GM12878 (cell line): Measurements from ENCODE around the gene FHOD3. TPM values are rescaled to one million over a fixed set of nuclear protein-coding genes. Genes with fewer than 3 reads are reported as not detected.

ENCODE experiments used
- ATAC-seq: fragments of 200-7000 bp; cut with Tn5 transposase; 3 replicates; pipeline ENCODE4 v1.9.1; 2020; ENCODE audit warnings: mild to moderate bottlenecking, moderate library complexity
- BruUV-seq: library from RNA; stranded (reverse); fragments of 400-500 nt; replicated peaks from 2 replicates; lab custom pipeline; 2021; lab: Mats Ljungman, UMichigan
- CTCF ChIA-PET: fragments of 300-600 bp; sonication (Branson Sonifier 250); formaldehyde crosslinking; extraction: SDS; loops from one replicate; lab custom pipeline; 2021; ENCODE audit warnings: inconsistent platforms; lab: Yijun Ruan, JAX
- POLR2A ChIA-PET: fragments of 350-600 bp; formaldehyde crosslinking; extraction: SDS; loops from one replicate; lab custom pipeline; 2021; ENCODE audit warnings: inconsistent platforms; lab: Charles Lee
- RAD21 ChIA-PET: fragments of 300-600 bp; sonication (Branson Sonifier 250); formaldehyde crosslinking; loops from one replicate; lab custom pipeline; 2023; ENCODE audit warnings: antibody characterized with exemption; ENCODE audit not compliant: unreplicated experiment; lab: Charles Lee
- SMC1A ChIA-PET: fragments of 300-600 bp; sonication (Branson Sonifier 250); formaldehyde crosslinking; loops from one replicate; lab custom pipeline; 2023; ENCODE audit not compliant: unreplicated experiment, uncharacterized antibody; lab: Charles Lee
- DNase-seq: peaks from one replicate; pipeline ENCODE4 v3.0.0-alpha.2; 2011; ENCODE audit warnings: low read depth, low spot score
- FAIRE-seq: peaks from 3 replicates; lab custom pipeline; 2011; peaks lifted over from hg19 to GRCh38; lab: Jason Lieb, UNC
- H2AFZ ChIP-seq: 2 replicates; pipeline ENCODE4 v1.6.0; 2011; ENCODE audit warnings: low read depth, low read length, control low read depth; ENCODE audit not compliant: control insufficient read depth
- H3K27ac ChIP-seq: 2 replicates; pipeline ENCODE4 v1.5.1; 2011; ENCODE audit warnings: control low read depth; ENCODE audit not compliant: control insufficient read depth, insufficient read depth
- H3K27me3 ChIP-seq, 2 experiments: replicated peaks in 1 of 2; 2 replicates each; pipeline versions ENCODE4 v1.6.0 to v1.6.1; 2011; ENCODE audit warnings: low read length in 1 of 2; ENCODE audit not compliant: control insufficient read depth in 2 of 2, insufficient read depth in 2 of 2
- H3K36me3 ChIP-seq, 2 experiments: 2 replicates each; pipeline ENCODE4 v1.5.1; 2011; ENCODE audit warnings: low read length in 1 of 2; ENCODE audit not compliant: control insufficient read depth in 2 of 2, insufficient read depth in 2 of 2
- H3K4me1 ChIP-seq: 2 replicates; pipeline ENCODE4 v1.6.1; 2011; ENCODE audit warnings: mild to moderate bottlenecking, low read length, moderate library complexity, mixed read lengths; ENCODE audit not compliant: control insufficient read depth, insufficient read depth
- H3K4me2 ChIP-seq: 2 replicates; pipeline ENCODE4 v1.6.0; 2011; ENCODE audit warnings: control low read depth; ENCODE audit not compliant: control insufficient read depth, insufficient read depth
- H3K4me3 ChIP-seq: fragments of 200-600 bp; sonication (generic); 2 replicates; pipeline ENCODE4 v1.5.1; 2016
- H3K79me2 ChIP-seq: 2 replicates; pipeline ENCODE4 v1.6.0; 2011; ENCODE audit warnings: low read length; ENCODE audit not compliant: control insufficient read depth, insufficient read depth
- H3K9ac ChIP-seq: 2 replicates; pipeline ENCODE4 v1.8.0; 2011; ENCODE audit warnings: low read length, control low read depth, mixed read lengths; ENCODE audit not compliant: control insufficient read depth, insufficient read depth
- H3K9me3 ChIP-seq: replicated peaks from 3 replicates; pipeline ENCODE4 v1.5.1; 2011; ENCODE audit warnings: mild to moderate bottlenecking, low read length; ENCODE audit not compliant: control insufficient read depth, insufficient read depth
- H4K20me1 ChIP-seq: 2 replicates; pipeline ENCODE4 v1.6.0; 2011; ENCODE audit not compliant: control insufficient read depth, insufficient read depth
- BRCA1 ChIP-seq: IDR thresholded peaks from 2 replicates; pipeline ENCODE4 v1.6.1; 2011; ENCODE audit warnings: low read depth, low read length, improper control_type of control experiment
- CEBPZ ChIP-seq: fragments of 150-350 bp; IDR thresholded peaks from 2 replicates; pipeline ENCODE4 v1.6.1; 2016; ENCODE audit warnings: low read depth, low read length
- EED ChIP-seq: sonication (generic); IDR thresholded peaks from 2 replicates; pipeline ENCODE4 v1.6.1; 2016; ENCODE audit warnings: antibody characterized with exemption, low read depth
- IKZF1 ChIP-seq: fragments of 450-650 bp; conservative IDR thresholded peaks from 2 replicates; pipeline ENCODE4 v1.6.1; 2017; ENCODE audit warnings: antibody characterized with exemption, mild to moderate bottlenecking
- MAX ChIP-seq: IDR thresholded peaks from 2 replicates; pipeline ENCODE4 v1.6.1; 2012; ENCODE audit warnings: low read depth, low read length, improper control_type of control experiment
- MEF2A ChIP-seq: IDR thresholded peaks from 2 replicates; pipeline ENCODE4 v1.6.1; 2011; ENCODE audit warnings: low read depth, mild to moderate bottlenecking, low read length, moderate library complexity; ENCODE audit not compliant: insufficient read depth
- SIX5 ChIP-seq: IDR thresholded peaks from 2 replicates; pipeline ENCODE4 v1.6.1; 2011; ENCODE audit warnings: mild to moderate bottlenecking, low read depth, low read length, moderate library complexity; ENCODE audit not compliant: severe bottlenecking
- SKIL ChIP-seq: fragments of 450-650 bp; IDR thresholded peaks from 2 replicates; pipeline ENCODE4 v1.6.1; 2017; ENCODE audit warnings: mild to moderate bottlenecking, low read depth, inconsistent platforms; ENCODE audit not compliant: poor library complexity, severe bottlenecking
- SPI1 ChIP-seq: IDR thresholded peaks from 2 replicates; pipeline ENCODE4 v1.6.1; 2011; ENCODE audit warnings: low read depth, mild to moderate bottlenecking, low read length, moderate library complexity, borderline replicate concordance; ENCODE audit not compliant: insufficient read depth
- SREBF2 ChIP-seq: IDR thresholded peaks from 2 replicates; pipeline ENCODE4 v1.6.1; 2012; ENCODE audit warnings: mild to moderate bottlenecking, low read length
- STAT3 ChIP-seq: IDR thresholded peaks from 2 replicates; pipeline ENCODE4 v1.6.1; 2011; ENCODE audit warnings: low read depth, low read length, improper control_type of control experiment
- ZNF207 ChIP-seq: fragments of 450-650 bp; IDR thresholded peaks from 2 replicates; pipeline ENCODE4 v1.6.1; 2014; ENCODE audit warnings: antibody characterized with exemption, mild to moderate bottlenecking, borderline replicate concordance
- ZNF24 ChIP-seq: fragments of 450-650 bp; IDR thresholded peaks from 2 replicates; pipeline ENCODE4 v1.6.1; 2017; ENCODE audit warnings: antibody characterized with exemption, mild to moderate bottlenecking
- WGBS: methylation state at CpG from one replicate; pipeline ENCODE4 v1.1.6; 2016; ENCODE audit warnings: low lambda C conversion rate; ENCODE audit not compliant: insufficient replicate concordance, insufficient coverage; ENCODE audit errors: missing lambda C conversion rate; 5-methylcytosine and 5-hydroxymethylcytosine counted together
- in situ Hi-C: fragments of 300-500 bp; cut with MboI; formaldehyde crosslinking; loops from 9 replicates; pipeline ENCODE4 v1.14.3; 2018; ENCODE audit warnings: mixed read lengths
- intact Hi-C: fragments of 100-400 bp; cut with micrococcal nuclease; formaldehyde crosslinking; loops from one replicate; pipeline ENCODE4 v1.14.2; 2022; ENCODE audit not compliant: unreplicated experiment
- polyA plus RNA-seq, 11 experiments: library from polyadenylated mRNA; depleted of rRNA in 4 of 11; unstranded in 6 of 11; stranded (reverse) in 5 of 11; fragments of >200 nt; fragmentation: Nextera tagmentation in 4 of 11; fragmentation: Illumina TruSeq in 1 of 11; extraction: Ambion mirVana in 4 of 11; extraction: Trizol in 1 of 11; gene quantifications; 1 replicate in 1 of 11; 2 replicates in 10 of 11; pipeline versions ENCODE4 v1.2.1 to v1.2.3, GENCODE V29; 2011 to 2016; ENCODE audit warnings: inconsistent platforms in 2 of 11, missing spikeins in 2 of 11, low read depth in 1 of 11
- total RNA-seq, 4 experiments: library from RNA; depleted of rRNA in 3 of 4; stranded (reverse); fragments of >200 nt in 3 of 4; fragmentation: Illumina TruSeq in 1 of 4; extraction: Trizol in 1 of 4; gene quantifications; 2 replicates each; pipeline versions ENCODE4 v1.2.1 to v1.2.3, GENCODE V29; 2013 to 2021

Gene FHOD3
- total and polyA plus RNA-seq, 10 of the 15 experiments (the other 5 are each of a cell fraction or from before 2014, with no cell fraction given): 0.77 to 26.7 (median 10.4) TPM

GRCh38 chr18:36481935-36482334 is 184.4 kb downstream of the FHOD3 start:
- H3K27ac ChIP-seq: no peak overlapping the region
- SMC1A ChIA-PET: interaction anchor here (0.6 to 2.6 kb wide), 9 partner anchors 12 to 90 kb away, joined by 3 to 11 read pairs (median 4); no protein-coding TSS in a partner anchor
- 0 out of 2 replicates have a peak, but pooled peaks have one; percentile 5 for TF ChIP-seq IKZF1
- TF ChIP-seq SPI1: peak; percentile 27; the same call in 1 of the 2 replicates
- TF ChIP-seq MEF2A: no peak
- no peak for TF ChIP-seq ZNF207
- no peak for TF ChIP-seq CEBPZ
- TF ChIP-seq STAT3: no peak
- no peak for TF ChIP-seq SREBF2
- no peak for TF ChIP-seq SIX5
- TF ChIP-seq SKIL: no peak
- TF ChIP-seq BRCA1: no peak
- TF ChIP-seq ZNF24: no peak
- no peak for TF ChIP-seq MAX
- no peak for TF ChIP-seq EED
- no peak overlapping the region for H3K9ac ChIP-seq
- 4% methylated on average over 1 of the region's 1 CpG for WGBS
- no peaks in the 10 kb centered on the region for H3K27me3 ChIP-seq
- no peaks in the 10 kb centered on the region; a peak in 1 of 4 replicates for H3K36me3 ChIP-seq
- H3K9me3 ChIP-seq: no peaks in the 10 kb centered on the region
- H3K4me2 ChIP-seq: no peak overlapping the region
- H3K4me3 ChIP-seq: no peak overlapping the region
- peak; percentile 57 for ATAC-seq
- POLR2A ChIA-PET: interaction anchor here (0.7 to 1.5 kb wide), 4 partner anchors 10 to 20 kb away, joined by 3 to 5 read pairs (median 4); no protein-coding TSS in a partner anchor
- 0 out of 2 replicates have a peak, but pooled peaks cover 2% of the 10 kb centered on the region for H4K20me1 ChIP-seq
- intact Hi-C loops: loop anchor here (5.0 kb wide), 1 partner anchor 50 kb away; no protein-coding TSS in a partner anchor
- no peak for FAIRE-seq
- in situ Hi-C loops: no loop called here
- no peak overlapping the region for H2AFZ ChIP-seq
- CTCF ChIA-PET: interaction anchor here (0.6 to 2.8 kb wide), 6 partner anchors 9 to 59 kb away, joined by 3 to 7 read pairs (median 4); no protein-coding TSS in a partner anchor
- no TSS peak for BruUV-seq
- no peak for DNase-seq
- RAD21 ChIA-PET: interaction anchor here (0.6 to 1.2 kb wide), 4 partner anchors 13 to 105 kb away, joined by 3 read pairs; no protein-coding TSS in a partner anchor
- H3K4me1 ChIP-seq: no peaks in the 10 kb centered on the region
- no peaks in the 10 kb centered on the region for H3K79me2 ChIP-seq
